DND-41 (cell line): ENCODE measurements around the gene TBX19.

Experiments
- CTCF ChIP-seq: IDR thresholded peaks from 2 replicates; pipeline ENCODE4 v1.5.1; 2012; ENCODE audit warnings: borderline replicate concordance, low read length, moderate library complexity, mild to moderate bottlenecking; ENCODE audit not compliant: poor library complexity, severe bottlenecking; ENCODE audit errors: extremely low read depth
- EZH2 ChIP-seq: IDR thresholded peaks from 3 replicates; pipeline ENCODE4 v1.6.1; 2012; ENCODE audit warnings: borderline replicate concordance, low read depth, mild to moderate bottlenecking, moderate library complexity, low read length, inconsistent platforms; ENCODE audit not compliant: severe bottlenecking

GRCh38 chr1:168266644-168267186 is 14.0 kb upstream of the TBX19 start:
- TF ChIP-seq CTCF (no peak), EZH2 (no peak)
